Neural cell (in vitro differentiated cells): Measurements from ENCODE around the gene ELP5.

ENCODE experiments used
- EP300 ChIP-seq: fragments of 450-650 bp; conservative IDR thresholded peaks from 2 replicates; pipeline ENCODE4 v1.6.1; 2014; ENCODE audit warnings: antibody characterized with exemption, mild to moderate bottlenecking, moderate library complexity; ENCODE audit not compliant: poor library complexity, severe bottlenecking
- EZH2 ChIP-seq: fragments of 200-600, 300-800 bp; shearing (Covaris generic), sonication (generic); IDR thresholded peaks from 2 replicates; pipeline ENCODE4 v1.6.1; 2014; ENCODE audit warnings: antibody characterized with exemption, low read length, borderline replicate concordance, mild to moderate bottlenecking; ENCODE audit not compliant: insufficient read depth, poor library complexity, severe bottlenecking
- MXI1 ChIP-seq: fragments of 450-650 bp; conservative IDR thresholded peaks from 2 replicates; pipeline ENCODE4 v1.6.1; 2014; ENCODE audit warnings: antibody characterized with exemption, mild to moderate bottlenecking; ENCODE audit not compliant: poor library complexity, severe bottlenecking
- POLR2AphosphoS5 ChIP-seq: IDR thresholded peaks from 2 replicates; pipeline ENCODE4 v1.6.1; 2012
- RAD21 ChIP-seq: fragments of 450-650 bp; conservative IDR thresholded peaks from 2 replicates; pipeline ENCODE4 v1.6.1; 2014; ENCODE audit warnings: antibody characterized with exemption, mild to moderate bottlenecking, moderate library complexity
- REST ChIP-seq: IDR thresholded peaks from 2 replicates; pipeline ENCODE4 v1.6.1; 2012; ENCODE audit warnings: borderline replicate concordance
- SMC3 ChIP-seq: fragments of 450-650 bp; conservative IDR thresholded peaks from 2 replicates; pipeline ENCODE4 v1.6.1; 2014; ENCODE audit warnings: antibody characterized with exemption, mild to moderate bottlenecking, moderate library complexity; ENCODE audit not compliant: poor library complexity
- TAF1 ChIP-seq: IDR thresholded peaks from 2 replicates; pipeline ENCODE4 v1.6.1; 2012; ENCODE audit warnings: low read depth
- TF ChIP-seq, protein P1 (sequence below): fragments of 450-650 bp; IDR thresholded peaks from 2 replicates; pipeline ENCODE4 v1.5.1; 2014; ENCODE audit warnings: antibody characterized with exemption, mild to moderate bottlenecking, moderate library complexity; ENCODE audit not compliant: poor library complexity, severe bottlenecking

- TF ChIP-seq POLR2AphosphoS5 (no peak), EZH2 (no peak), REST (no peak), TAF1 (no peak), EP300 (no peak), SMC3 (no peak), RAD21 (no peak), MXI1 (no peak)
- TF ChIP-seq, protein P1, sequence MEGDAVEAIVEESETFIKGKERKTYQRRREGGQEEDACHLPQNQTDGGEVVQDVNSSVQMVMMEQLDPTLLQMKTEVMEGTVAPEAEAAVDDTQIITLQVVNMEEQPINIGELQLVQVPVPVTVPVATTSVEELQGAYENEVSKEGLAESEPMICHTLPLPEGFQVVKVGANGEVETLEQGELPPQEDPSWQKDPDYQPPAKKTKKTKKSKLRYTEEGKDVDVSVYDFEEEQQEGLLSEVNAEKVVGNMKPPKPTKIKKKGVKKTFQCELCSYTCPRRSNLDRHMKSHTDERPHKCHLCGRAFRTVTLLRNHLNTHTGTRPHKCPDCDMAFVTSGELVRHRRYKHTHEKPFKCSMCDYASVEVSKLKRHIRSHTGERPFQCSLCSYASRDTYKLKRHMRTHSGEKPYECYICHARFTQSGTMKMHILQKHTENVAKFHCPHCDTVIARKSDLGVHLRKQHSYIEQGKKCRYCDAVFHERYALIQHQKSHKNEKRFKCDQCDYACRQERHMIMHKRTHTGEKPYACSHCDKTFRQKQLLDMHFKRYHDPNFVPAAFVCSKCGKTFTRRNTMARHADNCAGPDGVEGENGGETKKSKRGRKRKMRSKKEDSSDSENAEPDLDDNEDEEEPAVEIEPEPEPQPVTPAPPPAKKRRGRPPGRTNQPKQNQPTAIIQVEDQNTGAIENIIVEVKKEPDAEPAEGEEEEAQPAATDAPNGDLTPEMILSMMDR: no peak
Observed at GRCh38 chr17:7233701-7234082, 18.3 kb upstream of the ELP5 start.
